ENCODE measurements around the gene CYB5RL. TPM values are rescaled to one million over a fixed set of nuclear protein-coding genes. Genes with fewer than 3 reads are reported as not detected.

The CYB5RL gene
- total and polyA plus RNA-seq, 2 of the 13 experiments (the other 11 are each of a cell fraction or from before 2014, with no cell fraction given) = 3.7 to 5.0 TPM

DNA sequence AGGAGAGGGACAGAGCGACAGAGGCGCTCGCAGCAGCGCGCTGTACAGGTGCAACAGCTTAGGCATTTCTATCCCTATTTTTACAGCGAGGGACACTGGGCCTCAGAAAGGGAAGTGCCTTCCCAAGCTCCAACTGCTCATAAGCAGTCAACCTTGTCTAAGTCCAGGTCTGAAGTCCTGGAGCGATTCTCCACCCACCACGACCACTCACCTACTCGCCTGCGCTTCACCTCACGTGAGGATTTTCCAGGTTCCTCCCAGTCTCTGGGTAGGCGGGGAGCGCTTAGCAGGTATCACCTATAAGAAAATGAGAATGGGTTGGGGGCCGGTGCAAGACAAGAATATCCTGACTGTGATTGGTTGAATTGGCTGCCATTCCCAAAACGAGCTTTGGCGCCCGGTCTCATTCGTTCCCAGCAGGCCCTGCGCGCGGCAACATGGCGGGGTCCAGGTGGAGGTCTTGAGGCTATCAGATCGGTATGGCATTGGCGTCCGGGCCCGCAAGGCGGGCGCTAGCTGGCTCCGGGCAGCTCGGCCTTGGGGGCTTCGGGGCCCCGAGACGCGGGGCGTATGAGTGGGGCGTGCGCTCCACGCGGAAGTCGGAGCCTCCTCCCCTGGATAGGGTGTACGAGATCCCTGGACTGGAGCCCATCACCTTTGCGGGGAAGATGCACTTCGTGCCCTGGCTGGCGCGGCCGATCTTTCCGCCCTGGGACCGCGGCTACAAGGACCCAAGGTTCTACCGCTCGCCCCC lies at the start of gene CYB5RL, which contains the start of gene MRPL37 (continued):
- TF ChIP-seq, protein P1, sequence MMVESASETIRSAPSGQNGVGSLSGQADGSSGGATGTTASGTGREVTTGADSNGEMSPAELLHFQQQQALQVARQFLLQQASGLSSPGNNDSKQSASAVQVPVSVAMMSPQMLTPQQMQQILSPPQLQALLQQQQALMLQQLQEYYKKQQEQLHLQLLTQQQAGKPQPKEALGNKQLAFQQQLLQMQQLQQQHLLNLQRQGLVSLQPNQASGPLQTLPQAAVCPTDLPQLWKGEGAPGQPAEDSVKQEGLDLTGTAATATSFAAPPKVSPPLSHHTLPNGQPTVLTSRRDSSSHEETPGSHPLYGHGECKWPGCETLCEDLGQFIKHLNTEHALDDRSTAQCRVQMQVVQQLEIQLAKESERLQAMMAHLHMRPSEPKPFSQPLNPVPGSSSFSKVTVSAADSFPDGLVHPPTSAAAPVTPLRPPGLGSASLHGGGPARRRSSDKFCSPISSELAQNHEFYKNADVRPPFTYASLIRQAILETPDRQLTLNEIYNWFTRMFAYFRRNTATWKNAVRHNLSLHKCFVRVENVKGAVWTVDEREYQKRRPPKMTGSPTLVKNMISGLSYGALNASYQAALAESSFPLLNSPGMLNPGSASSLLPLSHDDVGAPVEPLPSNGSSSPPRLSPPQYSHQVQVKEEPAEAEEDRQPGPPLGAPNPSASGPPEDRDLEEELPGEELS (CRISPR knock-in tag; IDR thresholded peaks at IDR 0.05) = peak; percentile 34
- TF ChIP-seq ZBTB42 (CRISPR knock-in tag; IDR thresholded peaks at IDR 0.05) = 0 out of 2 replicates have a peak, but pooled peaks have one; percentile 3
- TF ChIP-seq, protein P2, sequence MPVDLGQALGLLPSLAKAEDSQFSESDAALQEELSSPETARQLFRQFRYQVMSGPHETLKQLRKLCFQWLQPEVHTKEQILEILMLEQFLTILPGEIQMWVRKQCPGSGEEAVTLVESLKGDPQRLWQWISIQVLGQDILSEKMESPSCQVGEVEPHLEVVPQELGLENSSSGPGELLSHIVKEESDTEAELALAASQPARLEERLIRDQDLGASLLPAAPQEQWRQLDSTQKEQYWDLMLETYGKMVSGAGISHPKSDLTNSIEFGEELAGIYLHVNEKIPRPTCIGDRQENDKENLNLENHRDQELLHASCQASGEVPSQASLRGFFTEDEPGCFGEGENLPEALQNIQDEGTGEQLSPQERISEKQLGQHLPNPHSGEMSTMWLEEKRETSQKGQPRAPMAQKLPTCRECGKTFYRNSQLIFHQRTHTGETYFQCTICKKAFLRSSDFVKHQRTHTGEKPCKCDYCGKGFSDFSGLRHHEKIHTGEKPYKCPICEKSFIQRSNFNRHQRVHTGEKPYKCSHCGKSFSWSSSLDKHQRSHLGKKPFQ (CRISPR knock-in tag; IDR thresholded peaks at IDR 0.05; ENCODE audit: insufficient replicate concordance) = peak; percentile 29
- TF ChIP-seq, protein P3, sequence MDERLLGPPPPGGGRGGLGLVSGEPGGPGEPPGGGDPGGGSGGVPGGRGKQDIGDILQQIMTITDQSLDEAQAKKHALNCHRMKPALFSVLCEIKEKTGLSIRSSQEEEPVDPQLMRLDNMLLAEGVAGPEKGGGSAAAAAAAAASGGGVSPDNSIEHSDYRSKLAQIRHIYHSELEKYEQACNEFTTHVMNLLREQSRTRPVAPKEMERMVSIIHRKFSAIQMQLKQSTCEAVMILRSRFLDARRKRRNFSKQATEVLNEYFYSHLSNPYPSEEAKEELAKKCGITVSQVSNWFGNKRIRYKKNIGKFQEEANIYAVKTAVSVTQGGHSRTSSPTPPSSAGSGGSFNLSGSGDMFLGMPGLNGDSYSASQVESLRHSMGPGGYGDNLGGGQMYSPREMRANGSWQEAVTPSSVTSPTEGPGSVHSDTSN (CRISPR knock-in tag; IDR thresholded peaks at IDR 0.05) = peak; percentile 98
- TF ChIP-seq, protein P4, sequence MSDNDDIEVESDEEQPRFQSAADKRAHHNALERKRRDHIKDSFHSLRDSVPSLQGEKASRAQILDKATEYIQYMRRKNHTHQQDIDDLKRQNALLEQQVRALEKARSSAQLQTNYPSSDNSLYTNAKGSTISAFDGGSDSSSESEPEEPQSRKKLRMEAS (IDR thresholded peaks at IDR 0.05) = peak; percentile 57; the same call in 1 of the 2 replicates
- TF ChIP-seq TGIF2 (CRISPR knock-in tag; IDR thresholded peaks at IDR 0.05) = peak; percentile 58; the same call in 1 of the 2 replicates
- TF ChIP-seq, protein P5, sequence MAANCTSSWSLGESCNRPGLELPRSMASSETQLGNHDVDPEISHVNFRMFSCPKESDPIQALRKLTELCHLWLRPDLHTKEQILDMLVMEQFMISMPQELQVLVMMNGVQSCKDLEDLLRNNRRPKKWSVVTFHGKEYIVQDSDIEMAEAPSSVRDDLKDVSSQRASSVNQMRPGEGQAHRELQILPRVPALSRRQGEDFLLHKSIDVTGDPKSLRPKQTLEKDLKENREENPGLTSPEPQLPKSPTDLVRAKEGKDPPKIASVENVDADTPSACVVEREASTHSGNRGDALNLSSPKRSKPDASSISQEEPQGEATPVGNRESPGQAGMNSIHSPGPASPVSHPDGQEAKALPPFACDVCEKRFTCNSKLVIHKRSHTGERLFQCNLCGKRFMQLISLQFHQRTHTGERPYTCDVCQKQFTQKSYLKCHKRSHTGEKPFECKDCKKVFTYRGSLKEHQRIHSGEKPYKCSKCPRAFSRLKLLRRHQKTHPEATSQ (CRISPR knock-in tag; IDR thresholded peaks at IDR 0.05; ENCODE audit: borderline replicate concordance) = no peak
- TF ChIP-seq, protein P6, sequence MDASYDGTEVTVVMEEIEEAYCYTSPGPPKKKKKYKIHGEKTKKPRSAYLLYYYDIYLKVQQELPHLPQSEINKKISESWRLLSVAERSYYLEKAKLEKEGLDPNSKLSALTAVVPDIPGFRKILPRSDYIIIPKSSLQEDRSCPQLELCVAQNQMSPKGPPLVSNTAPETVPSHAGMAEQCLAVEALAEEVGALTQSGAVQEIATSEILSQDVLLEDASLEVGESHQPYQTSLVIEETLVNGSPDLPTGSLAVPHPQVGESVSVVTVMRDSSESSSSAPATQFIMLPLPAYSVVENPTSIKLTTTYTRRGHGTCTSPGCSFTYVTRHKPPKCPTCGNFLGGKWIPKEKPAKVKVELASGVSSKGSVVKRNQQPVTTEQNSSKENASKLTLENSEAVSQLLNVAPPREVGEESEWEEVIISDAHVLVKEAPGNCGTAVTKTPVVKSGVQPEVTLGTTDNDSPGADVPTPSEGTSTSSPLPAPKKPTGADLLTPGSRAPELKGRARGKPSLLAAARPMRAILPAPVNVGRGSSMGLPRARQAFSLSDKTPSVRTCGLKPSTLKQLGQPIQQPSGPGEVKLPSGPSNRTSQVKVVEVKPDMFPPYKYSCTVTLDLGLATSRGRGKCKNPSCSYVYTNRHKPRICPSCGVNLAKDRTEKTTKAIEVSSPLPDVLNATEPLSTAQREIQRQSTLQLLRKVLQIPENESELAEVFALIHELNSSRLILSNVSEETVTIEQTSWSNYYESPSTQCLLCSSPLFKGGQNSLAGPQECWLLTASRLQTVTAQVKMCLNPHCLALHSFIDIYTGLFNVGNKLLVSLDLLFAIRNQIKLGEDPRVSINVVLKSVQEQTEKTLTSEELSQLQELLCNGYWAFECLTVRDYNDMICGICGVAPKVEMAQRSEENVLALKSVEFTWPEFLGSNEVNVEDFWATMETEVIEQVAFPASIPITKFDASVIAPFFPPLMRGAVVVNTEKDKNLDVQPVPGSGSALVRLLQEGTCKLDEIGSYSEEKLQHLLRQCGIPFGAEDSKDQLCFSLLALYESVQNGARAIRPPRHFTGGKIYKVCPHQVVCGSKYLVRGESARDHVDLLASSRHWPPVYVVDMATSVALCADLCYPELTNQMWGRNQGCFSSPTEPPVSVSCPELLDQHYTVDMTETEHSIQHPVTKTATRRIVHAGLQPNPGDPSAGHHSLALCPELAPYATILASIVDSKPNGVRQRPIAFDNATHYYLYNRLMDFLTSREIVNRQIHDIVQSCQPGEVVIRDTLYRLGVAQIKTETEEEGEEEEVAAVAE (CRISPR knock-in tag; IDR thresholded peaks at IDR 0.05; ENCODE audit: borderline replicate concordance) = peak; percentile 37; the same call in 1 of the 2 replicates
- no peak for TF ChIP-seq ZNF570 (CRISPR knock-in tag; IDR thresholded peaks at IDR 0.05; ENCODE audit: borderline replicate concordance)
- TF ChIP-seq ZNF598 (CRISPR knock-in tag; IDR thresholded peaks at IDR 0.05; ENCODE audit: borderline replicate concordance) = 0 out of 2 replicates have a peak, but pooled peaks have one; percentile 4
- TF ChIP-seq ZNF546 (CRISPR knock-in tag; conservative IDR thresholded peaks at IDR 0.05) = 0 out of 2 replicates have a peak, but pooled peaks have one; percentile 56
- peak; percentile 50 for TF ChIP-seq RFXAP (CRISPR knock-in tag; IDR thresholded peaks at IDR 0.05; ENCODE audit: borderline replicate concordance)
- peak; percentile 82; the same call in 1 of the 2 replicates for TF ChIP-seq MYC (CRISPR knock-in tag; IDR thresholded peaks at IDR 0.05; ENCODE audit: borderline replicate concordance)
- TF ChIP-seq GTF3A (CRISPR knock-in tag; conservative IDR thresholded peaks at IDR 0.05) = no peak
- TF ChIP-seq HNRNPLL (IDR thresholded peaks at IDR 0.05; ENCODE audit: low read depth, low read length, poor library complexity, severe bottlenecking) = peak; percentile 33
- 0 out of 2 replicates have a peak, but pooled peaks have one; percentile 47 for TF ChIP-seq ZNF430 (CRISPR knock-in tag; IDR thresholded peaks at IDR 0.05)
- peak; percentile 98 for TF ChIP-seq BHLHE40 (IDR thresholded peaks at IDR 0.05; ENCODE audit: low read length)
